ENCODE measurements around the gene KCNG2.
A peak's percentile ranks its signal among the peaks of the same experiment; 100 is the strongest.

The KCNG2 gene

DNA sequence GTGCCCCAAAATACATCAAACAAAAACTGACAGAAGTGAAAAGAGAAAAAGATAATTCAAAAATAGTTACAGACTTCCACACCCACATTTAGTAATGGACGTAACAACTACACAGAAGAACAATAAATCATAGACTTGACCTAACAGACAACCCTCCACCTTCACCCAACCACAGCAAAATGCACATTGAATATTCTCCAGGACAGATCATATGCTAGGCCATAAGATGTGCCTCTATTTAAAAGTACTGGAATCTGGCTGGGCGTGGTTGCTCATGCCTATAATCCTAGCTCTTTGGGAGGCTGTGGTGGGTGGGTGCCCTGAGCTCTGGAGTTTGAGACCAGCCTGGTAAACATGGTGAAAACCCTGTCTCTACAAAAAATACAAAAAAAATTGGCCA, 133.7 kb downstream of the KCNG2 start:
- no peak for TF ChIP-seq CTCF (IDR thresholded peaks at IDR 0.05; ENCODE audit: poor library complexity, severe bottlenecking)

GRCh38 chr18:79932907-79933306, 135.2 kb downstream of the KCNG2 start:
- no peak for DNase-seq (ENCODE audit: low spot score)
- no peaks in the 10 kb centered on the region for H3K27me3 ChIP-seq (ENCODE audit: insufficient read depth, poor library complexity, severe bottlenecking)
- no peak for ATAC-seq (ENCODE audit: low read depth)
- TF ChIP-seq CTCF (IDR thresholded peaks at IDR 0.05; ENCODE audit: poor library complexity, severe bottlenecking) = no peak
- H3K9me3 ChIP-seq (ENCODE audit: severe bottlenecking) = peaks cover 27% of the 10 kb centered on the region
- H3K4me3 ChIP-seq (ENCODE audit: severe bottlenecking) = no peak overlapping the region
- peaks cover 31% of the 10 kb centered on the region for H3K36me3 ChIP-seq (ENCODE audit: low read depth)
- no peaks in the 10 kb centered on the region for H3K4me1 ChIP-seq (ENCODE audit: insufficient read depth, poor library complexity, severe bottlenecking)
- H3K27ac ChIP-seq (ENCODE audit: poor library complexity, severe bottlenecking) = no peak overlapping the region

More for the DNA sequence above, 133.7 kb downstream of the KCNG2 start:
- H3K27me3 ChIP-seq (ENCODE audit: insufficient read depth, poor library complexity, severe bottlenecking) = no peaks in the 10 kb centered on the region
- peaks cover 27% of the 10 kb centered on the region for H3K9me3 ChIP-seq (ENCODE audit: severe bottlenecking)
- H3K27ac ChIP-seq (ENCODE audit: poor library complexity, severe bottlenecking) = no peak overlapping the region
- peaks cover 31% of the 10 kb centered on the region for H3K36me3 ChIP-seq (ENCODE audit: low read depth)
- no peak overlapping the region for H3K4me3 ChIP-seq (ENCODE audit: severe bottlenecking)
- DNase-seq (ENCODE audit: low spot score) = no peak
- no peaks in the 10 kb centered on the region for H3K4me1 ChIP-seq (ENCODE audit: insufficient read depth, poor library complexity, severe bottlenecking)
- ATAC-seq (ENCODE audit: low read depth) = no peak

- no peak for DNase-seq (ENCODE audit: low spot score)
- ATAC-seq (ENCODE audit: low read depth) = no peak
- no peak for TF ChIP-seq CTCF (IDR thresholded peaks at IDR 0.05; ENCODE audit: poor library complexity, severe bottlenecking)
- Histone ChIP-seq H3K4me1 (ENCODE audit: insufficient read depth, poor library complexity, severe bottlenecking) (no peaks in the 10 kb centered on the region), H3K27me3 (ENCODE audit: insufficient read depth, poor library complexity, severe bottlenecking) (no peaks in the 10 kb centered on the region), H3K4me3 (ENCODE audit: severe bottlenecking) (no peak overlapping the region), H3K27ac (ENCODE audit: poor library complexity, severe bottlenecking) (no peak overlapping the region), H3K9me3 (ENCODE audit: severe bottlenecking) (peaks cover 27% of the 10 kb centered on the region), H3K36me3 (ENCODE audit: low read depth) (peaks cover 31% of the 10 kb centered on the region)
Observed at GRCh38 chr18:79933765-79934164, 136.0 kb downstream of the KCNG2 start.

GRCh38 chr18:79934311-79935097, 136.8 kb downstream of the KCNG2 start:
- DNase-seq (ENCODE audit: low spot score) (peak; percentile 13), ATAC-seq (ENCODE audit: low read depth) (no peak)
- Histone ChIP-seq H3K4me3 (ENCODE audit: severe bottlenecking) (no peak overlapping the region), H3K4me1 (ENCODE audit: insufficient read depth, poor library complexity, severe bottlenecking) (no peaks in the 10 kb centered on the region), H3K27me3 (ENCODE audit: insufficient read depth, poor library complexity, severe bottlenecking) (no peaks in the 10 kb centered on the region), H3K27ac (ENCODE audit: poor library complexity, severe bottlenecking) (no peak overlapping the region), H3K36me3 (ENCODE audit: low read depth) (peaks cover 29% of the 10 kb centered on the region), H3K9me3 (ENCODE audit: severe bottlenecking) (peaks cover 22% of the 10 kb centered on the region)
- TF ChIP-seq CTCF (IDR thresholded peaks at IDR 0.05; ENCODE audit: poor library complexity, severe bottlenecking) = no peak

- DNase-seq (ENCODE audit: low spot score) (no peak), ATAC-seq (ENCODE audit: low read depth) (no peak)
- Histone ChIP-seq H3K9me3 (ENCODE audit: severe bottlenecking) (peaks cover 22% of the 10 kb centered on the region), H3K4me1 (ENCODE audit: insufficient read depth, poor library complexity, severe bottlenecking) (no peaks in the 10 kb centered on the region), H3K27me3 (ENCODE audit: insufficient read depth, poor library complexity, severe bottlenecking) (no peaks in the 10 kb centered on the region), H3K4me3 (ENCODE audit: severe bottlenecking) (no peak overlapping the region), H3K27ac (ENCODE audit: poor library complexity, severe bottlenecking) (no peak overlapping the region), H3K36me3 (ENCODE audit: low read depth) (peaks cover 28% of the 10 kb centered on the region)
- no peak for TF ChIP-seq CTCF (IDR thresholded peaks at IDR 0.05; ENCODE audit: poor library complexity, severe bottlenecking)
Observed at GRCh38 chr18:79935098-79935480, 137.4 kb downstream of the KCNG2 start.

Measured in RWPE2 (cell line).